CD8-positive, alpha-beta memory T cell (primary cell): ENCODE data around the gene EGR1. TPM values are rescaled to one million over a fixed set of nuclear protein-coding genes. Genes with fewer than 3 reads are reported as not detected.

Source experiments
- polyA plus RNA-seq: library from polyadenylated mRNA; unstranded; fragments of 300-500 nt; fragmentation: Illumina TruSeq; gene quantifications from one replicate; pipeline ENCODE4 v1.2.3, GENCODE V29; 2021
- total RNA-seq, 2 experiments: library from RNA; stranded (reverse); gene quantifications; one replicate each; pipeline ENCODE4 v1.2.3, GENCODE V29; 2021

The EGR1 gene
- total and polyA plus RNA-seq, 3 experiments from 2014 or later, result 0.99 to 12.2 (median 11.8) TPM

Other genes starting within 250 kb of the EGR1 start
- not detected for gene GFRA3, start 190.9 kb upstream of the EGR1 start, total RNA-seq
- gene GFRA3, start 190.9 kb upstream of the EGR1 start, polyA plus RNA-seq, result not detected
- gene CDC25C, start 133.7 kb upstream of the EGR1 start, total RNA-seq, result 1 to 10 TPM; 4.3 to 5.3 TPM
- not detected for gene CDC25C, start 133.7 kb upstream of the EGR1 start, polyA plus RNA-seq
- gene FAM53C, start 127.2 kb upstream of the EGR1 start, total RNA-seq, result 10 to 100 TPM; 29.5 to 32.2 TPM
- 20.6 TPM for gene FAM53C, start 127.2 kb upstream of the EGR1 start, polyA plus RNA-seq
- gene KDM3B, start 112.8 kb upstream of the EGR1 start, total RNA-seq, result 10 to 100 TPM; 42.4 to 44.7 TPM
- gene KDM3B, start 112.8 kb upstream of the EGR1 start, polyA plus RNA-seq, result 14.7 TPM
- gene REEP2, start 26.4 kb upstream of the EGR1 start, total RNA-seq, result 1 to 10 TPM; 5.0 to 6.6 TPM
- 0.24 TPM for gene REEP2, start 26.4 kb upstream of the EGR1 start, polyA plus RNA-seq
- 100 to 1,000 TPM; 239 to 246 TPM for gene ETF1, start 77.8 kb downstream of the EGR1 start, total RNA-seq
- 29.4 TPM for gene ETF1, start 77.8 kb downstream of the EGR1 start, polyA plus RNA-seq
- 100 to 1,000 TPM; 468 to 498 TPM for gene HSPA9, start 109.9 kb downstream of the EGR1 start, total RNA-seq
- gene HSPA9, start 109.9 kb downstream of the EGR1 start, polyA plus RNA-seq, result 171 TPM